K562 (cell line): ENCODE data around the gene ACTL10.

Experiments used
- EGR1 ChIP-seq: fragments of 450-650 bp; conservative IDR thresholded peaks from 2 replicates; pipeline ENCODE4 v1.6.1; 2017; ENCODE audit warnings: mild to moderate bottlenecking
- FOXK2 ChIP-seq, 2 experiments: fragments of 450-650 bp; IDR thresholded peaks in 1 of 2; conservative IDR thresholded peaks in 1 of 2; 2 replicates each; pipeline ENCODE4 v1.6.1; 2016; ENCODE audit warnings: low read depth in 2 of 2, mild to moderate bottlenecking in 1 of 2
- KAT2B ChIP-seq: IDR thresholded peaks from one replicate; pipeline ENCODE4 v1.6.1; 2012; ENCODE audit warnings: low read depth, mild to moderate bottlenecking, control low read depth, inconsistent platforms, low read length, moderate library complexity
- MTF1 ChIP-seq: fragments of 250-450 bp; sonication (Bioruptor Pico); IDR thresholded peaks from 2 replicates; pipeline ENCODE4 v1.9.0; 2021; ENCODE audit warnings: moderate library complexity, mild to moderate bottlenecking, inconsistent platforms, borderline replicate concordance
- NCOR1 ChIP-seq: fragments of 450-650 bp; IDR thresholded peaks from 2 replicates; pipeline ENCODE4 v1.6.1; 2016; ENCODE audit warnings: mild to moderate bottlenecking, moderate library complexity
- NFXL1 ChIP-seq: fragments of 450-650 bp; formaldehyde crosslinking; IDR thresholded peaks from 2 replicates; pipeline ENCODE4 v1.4.0; 2021; ENCODE audit warnings: mild to moderate bottlenecking
- ZFP1 ChIP-seq: fragments of 450-650 bp; formaldehyde crosslinking; IDR thresholded peaks from 2 replicates; pipeline ENCODE4 v1.4.0; 2020; ENCODE audit warnings: mild to moderate bottlenecking, mixed read lengths
- ZNF282 ChIP-seq: sonication (generic); formaldehyde crosslinking; IDR thresholded peaks from 2 replicates; pipeline ENCODE4 v1.8.1; 2023; ENCODE audit warnings: missing genetic modification reagents
- TF ChIP-seq, protein P1 (sequence below): sonication (generic); formaldehyde crosslinking; IDR thresholded peaks from 2 replicates; pipeline ENCODE4 v1.8.1; 2023; ENCODE audit warnings: mild to moderate bottlenecking, missing genetic modification reagents
- TF ChIP-seq, protein P2 (sequence below): fragments of 250-450 bp; sonication (Bioruptor Pico); IDR thresholded peaks from 2 replicates; pipeline ENCODE4 v1.5.0; 2020; ENCODE audit warnings: mild to moderate bottlenecking, borderline replicate concordance
- TF ChIP-seq, protein P3 (sequence below): sonication (generic); formaldehyde crosslinking; IDR thresholded peaks from 2 replicates; pipeline ENCODE4 v1.8.0; 2022; ENCODE audit warnings: mild to moderate bottlenecking, low read depth, missing genetic modification reagents

DNA sequence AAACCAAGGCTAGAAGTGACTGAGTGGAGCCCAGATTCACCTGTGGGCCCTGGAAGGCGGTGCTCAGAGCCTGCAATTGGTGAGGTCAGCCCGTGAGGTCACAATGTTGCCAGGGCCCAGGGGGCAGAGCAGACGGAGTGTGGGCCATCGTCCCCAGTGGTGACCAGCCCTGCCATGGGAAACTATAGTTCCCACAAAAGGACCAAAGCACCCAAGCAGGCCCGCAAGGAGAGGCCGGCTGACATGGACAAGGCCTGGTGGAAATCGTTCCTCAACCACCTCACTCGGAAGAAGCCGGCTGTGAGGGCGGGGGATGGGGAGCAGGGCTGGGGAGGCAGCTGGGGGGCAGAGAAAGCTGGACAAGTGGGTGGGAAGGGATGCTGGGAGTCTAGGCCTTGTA, 4.6 kb upstream of the ACTL10 start, which contains the start of gene C20orf144:
- TF ChIP-seq ZFP1 (CRISPR knock-in tag): no peak
- TF ChIP-seq, protein P1, sequence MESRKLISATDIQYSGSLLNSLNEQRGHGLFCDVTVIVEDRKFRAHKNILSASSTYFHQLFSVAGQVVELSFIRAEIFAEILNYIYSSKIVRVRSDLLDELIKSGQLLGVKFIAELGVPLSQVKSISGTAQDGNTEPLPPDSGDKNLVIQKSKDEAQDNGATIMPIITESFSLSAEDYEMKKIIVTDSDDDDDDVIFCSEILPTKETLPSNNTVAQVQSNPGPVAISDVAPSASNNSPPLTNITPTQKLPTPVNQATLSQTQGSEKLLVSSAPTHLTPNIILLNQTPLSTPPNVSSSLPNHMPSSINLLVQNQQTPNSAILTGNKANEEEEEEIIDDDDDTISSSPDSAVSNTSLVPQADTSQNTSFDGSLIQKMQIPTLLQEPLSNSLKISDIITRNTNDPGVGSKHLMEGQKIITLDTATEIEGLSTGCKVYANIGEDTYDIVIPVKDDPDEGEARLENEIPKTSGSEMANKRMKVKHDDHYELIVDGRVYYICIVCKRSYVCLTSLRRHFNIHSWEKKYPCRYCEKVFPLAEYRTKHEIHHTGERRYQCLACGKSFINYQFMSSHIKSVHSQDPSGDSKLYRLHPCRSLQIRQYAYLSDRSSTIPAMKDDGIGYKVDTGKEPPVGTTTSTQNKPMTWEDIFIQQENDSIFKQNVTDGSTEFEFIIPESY: no peak
- TF ChIP-seq KAT2B: no peak
- TF ChIP-seq ZNF282 (CRISPR knock-in tag): no peak
- no peak for TF ChIP-seq FOXK2 (conservative IDR thresholded peaks at IDR 0.05 in 1 of 2, IDR thresholded peaks at IDR 0.05 in 1 of 2; ENCODE audit: low read depth in 2 of 2)
- TF ChIP-seq, protein P2, sequence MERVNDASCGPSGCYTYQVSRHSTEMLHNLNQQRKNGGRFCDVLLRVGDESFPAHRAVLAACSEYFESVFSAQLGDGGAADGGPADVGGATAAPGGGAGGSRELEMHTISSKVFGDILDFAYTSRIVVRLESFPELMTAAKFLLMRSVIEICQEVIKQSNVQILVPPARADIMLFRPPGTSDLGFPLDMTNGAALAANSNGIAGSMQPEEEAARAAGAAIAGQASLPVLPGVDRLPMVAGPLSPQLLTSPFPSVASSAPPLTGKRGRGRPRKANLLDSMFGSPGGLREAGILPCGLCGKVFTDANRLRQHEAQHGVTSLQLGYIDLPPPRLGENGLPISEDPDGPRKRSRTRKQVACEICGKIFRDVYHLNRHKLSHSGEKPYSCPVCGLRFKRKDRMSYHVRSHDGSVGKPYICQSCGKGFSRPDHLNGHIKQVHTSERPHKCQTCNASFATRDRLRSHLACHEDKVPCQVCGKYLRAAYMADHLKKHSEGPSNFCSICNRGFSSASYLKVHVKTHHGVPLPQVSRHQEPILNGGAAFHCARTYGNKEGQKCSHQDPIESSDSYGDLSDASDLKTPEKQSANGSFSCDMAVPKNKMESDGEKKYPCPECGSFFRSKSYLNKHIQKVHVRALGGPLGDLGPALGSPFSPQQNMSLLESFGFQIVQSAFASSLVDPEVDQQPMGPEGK (CRISPR knock-in tag): no peak
- no peak for TF ChIP-seq MTF1 (CRISPR knock-in tag)
- TF ChIP-seq EGR1: no peak
- TF ChIP-seq NFXL1: no peak
- TF ChIP-seq, protein P3, sequence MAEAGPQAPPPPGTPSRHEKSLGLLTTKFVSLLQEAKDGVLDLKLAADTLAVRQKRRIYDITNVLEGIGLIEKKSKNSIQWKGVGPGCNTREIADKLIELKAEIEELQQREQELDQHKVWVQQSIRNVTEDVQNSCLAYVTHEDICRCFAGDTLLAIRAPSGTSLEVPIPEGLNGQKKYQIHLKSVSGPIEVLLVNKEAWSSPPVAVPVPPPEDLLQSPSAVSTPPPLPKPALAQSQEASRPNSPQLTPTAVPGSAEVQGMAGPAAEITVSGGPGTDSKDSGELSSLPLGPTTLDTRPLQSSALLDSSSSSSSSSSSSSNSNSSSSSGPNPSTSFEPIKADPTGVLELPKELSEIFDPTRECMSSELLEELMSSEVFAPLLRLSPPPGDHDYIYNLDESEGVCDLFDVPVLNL (CRISPR knock-in tag): no peak
- no peak for TF ChIP-seq NCOR1
